HEK293 (cell line): Measurements from ENCODE around the gene SRSF8.

Experiments
- CTCF ChIA-PET: fragments of 350-600 bp; formaldehyde crosslinking; extraction: SDS; loops from one replicate; lab custom pipeline; 2021; ENCODE audit warnings: antibody characterized with exemption; lab: Yijun Ruan, JAX
- POLR2A ChIA-PET: fragments of 300-600 bp; formaldehyde crosslinking; extraction: SDS; loops from one replicate; lab custom pipeline; 2020; ENCODE audit warnings: antibody characterized with exemption, inconsistent platforms; lab: Yijun Ruan, JAX
- H3K27ac ChIP-seq: fragments of 200-500 bp; sonication (Bioruptor generic); 2 replicates; pipeline ENCODE4 v1.5.1; 2014; ENCODE audit warnings: low read depth, low read length, control low read depth, inconsistent platforms; ENCODE audit errors: extremely low read depth
- H3K36me3 ChIP-seq, 2 experiments: fragments of 200-500 bp in 1 of 2; sonication (Bioruptor generic) in 1 of 2; 1 replicate in 1 of 2; 2 replicates in 1 of 2; pipeline ENCODE4 v1.5.1; 2014 to 2017; ENCODE audit warnings: inconsistent platforms in 2 of 2, low read length in 2 of 2; ENCODE audit not compliant: control insufficient read depth in 2 of 2, insufficient read depth in 1 of 2
- H3K4me1 ChIP-seq: fragments of 200-500 bp; sonication (Bioruptor generic); 2 replicates; pipeline ENCODE4 v1.5.1; 2014; ENCODE audit warnings: mild to moderate bottlenecking, low read length, inconsistent platforms; ENCODE audit not compliant: control insufficient read depth, insufficient read depth
- H3K4me3 ChIP-seq: 2 replicates; pipeline ENCODE4 v1.5.1; 2011; ENCODE audit warnings: low read depth, mild to moderate bottlenecking, control low read depth, low read length, moderate library complexity
- H3K9me3 ChIP-seq: fragments of 200-500 bp; sonication (Bioruptor generic); 2 replicates; pipeline ENCODE4 v1.5.1; 2014; ENCODE audit warnings: low read depth, low read length, inconsistent platforms; ENCODE audit not compliant: control insufficient read depth, insufficient read depth
- GLIS2 ChIP-seq: fragments of 450-650 bp; formaldehyde crosslinking; IDR thresholded peaks from 2 replicates; pipeline ENCODE4 v1.5.1; 2016; ENCODE audit warnings: missing biosample characterization, missing genetic modification characterization
- KLF8 ChIP-seq: fragments of 450-650 bp; formaldehyde crosslinking; IDR thresholded peaks from 2 replicates; pipeline ENCODE4 v1.5.1; 2016; ENCODE audit warnings: missing biosample characterization, missing genetic modification characterization
- OSR2 ChIP-seq: fragments of 450-650 bp; formaldehyde crosslinking; IDR thresholded peaks from 2 replicates; pipeline ENCODE4 v1.5.1; 2016; ENCODE audit warnings: missing biosample characterization, missing genetic modification characterization
- PRDM6 ChIP-seq: fragments of 450-650 bp; formaldehyde crosslinking; IDR thresholded peaks from 2 replicates; pipeline ENCODE4 v1.5.1; 2017; ENCODE audit warnings: missing biosample characterization, missing genetic modification characterization
- YY1 ChIP-seq: fragments of 450-650 bp; formaldehyde crosslinking; IDR thresholded peaks from 2 replicates; pipeline ENCODE4 v1.5.1; 2018; ENCODE audit warnings: missing biosample characterization, missing genetic modification characterization
- ZBTB17 ChIP-seq: fragments of 450-650 bp; formaldehyde crosslinking; IDR thresholded peaks from 2 replicates; pipeline ENCODE4 v1.5.1; 2016; ENCODE audit warnings: missing biosample characterization, missing genetic modification characterization
- ZBTB20 ChIP-seq: fragments of 450-650 bp; formaldehyde crosslinking; IDR thresholded peaks from 2 replicates; pipeline ENCODE4 v1.5.1; 2016; ENCODE audit warnings: missing biosample characterization, missing genetic modification characterization
- ZBTB44 ChIP-seq: fragments of 450-650 bp; IDR thresholded peaks from 2 replicates; pipeline ENCODE4 v1.5.1; 2018; ENCODE audit warnings: missing biosample characterization, mild to moderate bottlenecking, missing genetic modification characterization
- ZBTB6 ChIP-seq: fragments of 450-650 bp; formaldehyde crosslinking; IDR thresholded peaks from 2 replicates; pipeline ENCODE4 v1.5.1; 2017; ENCODE audit warnings: missing biosample characterization, missing genetic modification characterization
- ZNF223 ChIP-seq: fragments of 450-650 bp; formaldehyde crosslinking; IDR thresholded peaks from 2 replicates; pipeline ENCODE4 v1.5.1; 2016; ENCODE audit warnings: missing biosample characterization, missing genetic modification characterization
- ZNF248 ChIP-seq: fragments of 450-650 bp; formaldehyde crosslinking; IDR thresholded peaks from 2 replicates; pipeline ENCODE4 v1.5.1; 2017; ENCODE audit warnings: missing biosample characterization, missing genetic modification characterization
- ZNF350 ChIP-seq: fragments of 450-650 bp; formaldehyde crosslinking; IDR thresholded peaks from 2 replicates; pipeline ENCODE4 v1.5.0; 2017; ENCODE audit warnings: missing biosample characterization, mild to moderate bottlenecking, missing genetic modification characterization
- ZNF426 ChIP-seq: fragments of 450-650 bp; formaldehyde crosslinking; IDR thresholded peaks from 2 replicates; pipeline ENCODE4 v1.5.1; 2017; ENCODE audit warnings: missing biosample characterization, missing genetic modification characterization, mild to moderate bottlenecking, inconsistent platforms, moderate library complexity
- ZNF521 ChIP-seq: fragments of 450-650 bp; formaldehyde crosslinking; IDR thresholded peaks from 2 replicates; pipeline ENCODE4 v1.5.1; 2017; ENCODE audit warnings: missing biosample characterization, mild to moderate bottlenecking, missing genetic modification characterization
- ZNF670 ChIP-seq: fragments of 450-650 bp; formaldehyde crosslinking; IDR thresholded peaks from 2 replicates; pipeline ENCODE4 v1.5.1; 2016; ENCODE audit warnings: missing biosample characterization, missing genetic modification characterization, low read depth
- ZNF677 ChIP-seq: fragments of 450-650 bp; IDR thresholded peaks from 2 replicates; pipeline ENCODE4 v1.5.0; 2018; ENCODE audit warnings: missing biosample characterization, mild to moderate bottlenecking, missing genetic modification characterization, moderate library complexity
- ZNF76 ChIP-seq: fragments of 450-650 bp; formaldehyde crosslinking; IDR thresholded peaks from 2 replicates; pipeline ENCODE4; 2016; ENCODE audit warnings: low read depth, missing biosample characterization, missing genetic modification characterization, borderline replicate concordance
- ZNF785 ChIP-seq: fragments of 450-650 bp; formaldehyde crosslinking; IDR thresholded peaks from 2 replicates; pipeline ENCODE4 v1.5.1; 2016; ENCODE audit warnings: missing biosample characterization, missing genetic modification characterization
- ZNF830 ChIP-seq: fragments of 450-650 bp; IDR thresholded peaks from 2 replicates; pipeline ENCODE4 v1.5.0; 2018; ENCODE audit warnings: missing biosample characterization, missing genetic modification characterization, low read depth, mild to moderate bottlenecking, moderate library complexity
- ZSCAN30 ChIP-seq: fragments of 450-650 bp; IDR thresholded peaks from 2 replicates; pipeline ENCODE4 v1.5.1; 2018; ENCODE audit warnings: missing biosample characterization, mild to moderate bottlenecking, missing genetic modification characterization, moderate library complexity

SRSF8 gene

GRCh38 chr11:95068549-95068948 lies 1.8 kb downstream of the SRSF8 start (continued):
- no peak for TF ChIP-seq PRDM6
- no peak for TF ChIP-seq ZNF830 (tag by site-specific recombination)
- no peak for TF ChIP-seq ZNF521 (tag by site-specific recombination)
- TF ChIP-seq ZNF350 (tag by site-specific recombination) = no peak
- TF ChIP-seq ZNF785 (tag by site-specific recombination) = no peak
- peak; percentile 93 for TF ChIP-seq ZBTB17
- TF ChIP-seq YY1 (tag by site-specific recombination) = 0 out of 2 replicates have a peak, but pooled peaks have one; percentile 25
- no peak for TF ChIP-seq ZNF426 (tag by site-specific recombination)
- TF ChIP-seq ZNF223 = no peak
- 0 out of 2 replicates have a peak, but pooled peaks have one; percentile 26 for TF ChIP-seq OSR2 (tag by site-specific recombination)
- TF ChIP-seq ZBTB44 (tag by site-specific recombination) = peak; percentile 81; the same call in 1 of the 2 replicates
- TF ChIP-seq KLF8 = 0 out of 2 replicates have a peak, but pooled peaks have one; percentile 11
- 0 out of 2 replicates have a peak, but pooled peaks have one; percentile 25 for TF ChIP-seq ZBTB20 (tag by site-specific recombination)
- no peak for TF ChIP-seq ZNF677 (tag by site-specific recombination)
- TF ChIP-seq ZNF76 (tag by site-specific recombination) = no peak
- no peak for TF ChIP-seq GLIS2 (tag by site-specific recombination)
- no peak for TF ChIP-seq ZNF248 (tag by site-specific recombination)
- TF ChIP-seq ZSCAN30 (tag by site-specific recombination) = 0 out of 2 replicates have a peak, but pooled peaks have one; percentile 62

- POLR2A ChIA-PET = interaction anchor here (0.6 kb wide), 1 partner anchor 295 kb away, joined by 5 read pairs; no protein-coding TSS in a partner anchor
Measured at GRCh38 chr11:95070471-95070870, 3.8 kb downstream of the SRSF8 start.

More at GRCh38 chr11:95070471-95070870, 3.8 kb downstream of the SRSF8 start:
- Histone ChIP-seq H3K4me3 (no peak overlapping the region), H3K27ac (no peak overlapping the region), H3K36me3 (peaks cover 0 to 4% of the 10 kb centered on the region in 2 experiments; a peak in 1 of 3 replicates), H3K4me1 (no peaks in the 10 kb centered on the region; the same call in 1 of the 2 replicates), H3K9me3 (no peaks in the 10 kb centered on the region)
- TF ChIP-seq ZBTB6 (tag by site-specific recombination) (no peak), ZNF670 (no peak)
- CTCF ChIA-PET = interaction anchor here (0.6 to 10.7 kb wide), 19 partner anchors 9 to 695 kb away, joined by 3 to 63 read pairs (median 5); partner anchors contain the start of gene ENDOD1
